Urothelium cell line (cell line): Measurements from ENCODE around the gene SMAD7.

Experiments used
- DNase-seq: peaks from one replicate; pipeline ENCODE4 v3.0.0; 2011; ENCODE audit warnings: low spot score, mixed read lengths
- FAIRE-seq: peaks from 2 replicates; lab custom pipeline; 2011; peaks lifted over from hg19 to GRCh38; lab: Jason Lieb, UNC

SMAD7 gene

GRCh38 chr18:48917579-48918517 is 32.9 kb downstream of the SMAD7 start:
- no peak for DNase-seq
- no peak for FAIRE-seq

GRCh38 chr18:48915626-48916425 is 34.9 kb downstream of the SMAD7 start:
- no peak for FAIRE-seq
- DNase-seq: no peak

- DNase-seq (no peak), FAIRE-seq (no peak)
Observed at GRCh38 chr18:48914581-48915251, 36.0 kb downstream of the SMAD7 start.

- DNase-seq (no peak), FAIRE-seq (no peak)
Observed at GRCh38 chr18:48913775-48914174, 37.0 kb downstream of the SMAD7 start.

GRCh38 chr18:48913201-48913600 is 37.6 kb downstream of the SMAD7 start:
- no peak for FAIRE-seq
- no peak for DNase-seq

GRCh38 chr18:48910972-48911545 is 39.7 kb downstream of the SMAD7 start:
- DNase-seq (no peak), FAIRE-seq (no peak)

- no peak for FAIRE-seq
Observed at GRCh38 chr18:48909721-48910120, 41.0 kb downstream of the SMAD7 start.

GRCh38 chr18:48908916-48909315 is 41.8 kb downstream of the SMAD7 start:
- DNase-seq (no peak), FAIRE-seq (no peak)

More at GRCh38 chr18:48909721-48910120, 41.0 kb downstream of the SMAD7 start:
- no peak for DNase-seq

- FAIRE-seq: no peak
Observed at GRCh38 chr18:48905513-48905912, 45.3 kb downstream of the SMAD7 start.

GRCh38 chr18:48904847-48905394 is 45.8 kb downstream of the SMAD7 start:
- FAIRE-seq: no peak
- no peak for DNase-seq

More at GRCh38 chr18:48905513-48905912, 45.3 kb downstream of the SMAD7 start:
- DNase-seq: no peak

- no peak for FAIRE-seq
Observed at GRCh38 chr18:48904091-48904490, 46.7 kb downstream of the SMAD7 start.

GRCh38 chr18:48902856-48903601 is 47.7 kb downstream of the SMAD7 start:
- FAIRE-seq (no peak), DNase-seq (no peak)

More at GRCh38 chr18:48904091-48904490, 46.7 kb downstream of the SMAD7 start:
- no peak for DNase-seq

GRCh38 chr18:48902023-48902855 is 48.5 kb downstream of the SMAD7 start:
- FAIRE-seq: peak; percentile 89
- peak; percentile 91 for DNase-seq

GRCh38 chr18:48901145-48902022 is 49.4 kb downstream of the SMAD7 start:
- FAIRE-seq: peak; percentile 55
- DNase-seq: no peak

- DNase-seq: no peak
- no peak for FAIRE-seq
Observed at GRCh38 chr18:48900469-48900868, 50.3 kb downstream of the SMAD7 start.

- DNase-seq (no peak), FAIRE-seq (no peak)
Observed at GRCh38 chr18:48899558-48900174, 51.1 kb downstream of the SMAD7 start.

- DNase-seq (no peak), FAIRE-seq (no peak)
Observed at GRCh38 chr18:48898521-48898920, 52.2 kb downstream of the SMAD7 start.
